ENCODE measurements around the gene BTN3A1. TPM values are rescaled to one million over a fixed set of nuclear protein-coding genes. Genes with fewer than 3 reads are reported as not detected.

BTN3A1 gene
- total and polyA plus RNA-seq, 2 of the 13 experiments (the other 11 are each of a cell fraction or from before 2014, with no cell fraction given), result 13.3 to 14.0 TPM

- TF ChIP-seq IRX3 (CRISPR knock-in tag; IDR thresholded peaks at IDR 0.05; ENCODE audit: borderline replicate concordance, low read depth), result no peak
- peak; percentile 90 for TF ChIP-seq ZNF263 (CRISPR knock-in tag; IDR thresholded peaks at IDR 0.05)
- no peak for TF ChIP-seq ZNF605 (CRISPR knock-in tag; IDR thresholded peaks at IDR 0.05)
- TF ChIP-seq STAT6 (CRISPR knock-in tag; IDR thresholded peaks at IDR 0.05; ENCODE audit: borderline replicate concordance), result no peak; the same call in 1 of the 2 replicates
- TF ChIP-seq ZBTB3 (CRISPR knock-in tag; IDR thresholded peaks at IDR 0.05; ENCODE audit: borderline replicate concordance, low read depth), result no peak
- TF ChIP-seq POLR2G (IDR thresholded peaks at IDR 0.05; ENCODE audit: low read depth, low read length), result peak; percentile 71; the same call in 1 of the 2 replicates
- TF ChIP-seq KDM2A (CRISPR knock-in tag; IDR thresholded peaks at IDR 0.05; ENCODE audit: borderline replicate concordance, low read depth), result peak; percentile 39; the same call in 1 of the 2 replicates
- TF ChIP-seq CEBPG (CRISPR knock-in tag; IDR thresholded peaks at IDR 0.05), result no peak
- no peak for TF ChIP-seq IKZF1 (IDR thresholded peaks at IDR 0.05)
- no peak for TF ChIP-seq EP300 (IDR thresholded peaks at IDR 0.05; ENCODE audit: low read depth in 2 of 2, low read length in 2 of 2)
- no peak for TF ChIP-seq EP300 (CRISPR knock-in tag; IDR thresholded peaks at IDR 0.05; ENCODE audit: borderline replicate concordance)
- TF ChIP-seq ZSCAN9 (CRISPR knock-in tag; IDR thresholded peaks at IDR 0.05; ENCODE audit: borderline replicate concordance), result 0 out of 2 replicates have a peak, but pooled peaks have one; percentile 27
- no peak for TF ChIP-seq ZNF282 (IDR thresholded peaks at IDR 0.05; ENCODE audit: partially characterized antibody)
- no peak for TF ChIP-seq HNRNPL (IDR thresholded peaks at IDR 0.05; ENCODE audit: low read depth, low read length)
- TF ChIP-seq ATF6 (CRISPR knock-in tag; conservative IDR thresholded peaks at IDR 0.05), result no peak
- no peak for TF ChIP-seq ZSCAN12 (CRISPR knock-in tag; IDR thresholded peaks at IDR 0.05)
- TF ChIP-seq RFX5 (IDR thresholded peaks at IDR 0.05; ENCODE audit: low read depth, low read length), result peak; percentile 99
- TF ChIP-seq ATF1 (CRISPR knock-in tag; IDR thresholded peaks at IDR 0.05), result peak; percentile 86
- no peak for TF ChIP-seq POGZ (CRISPR knock-in tag; IDR thresholded peaks at IDR 0.05)
- no peak for TF ChIP-seq ZNF709 (CRISPR knock-in tag; IDR thresholded peaks at IDR 0.05)
- no peak for TF ChIP-seq LCORL (IDR thresholded peaks at IDR 0.05)
- no peak for TF ChIP-seq LCORL (CRISPR knock-in tag; IDR thresholded peaks at IDR 0.05)
- no peak for TF ChIP-seq SMC3 (IDR thresholded peaks at IDR 0.05; ENCODE audit: low read length)
- TF ChIP-seq ELF4 (CRISPR knock-in tag; IDR thresholded peaks at IDR 0.05; ENCODE audit: borderline replicate concordance), result no peak
- no peak for TF ChIP-seq ARNT (IDR thresholded peaks at IDR 0.05)
- no peak for TF ChIP-seq ZNF20 (CRISPR knock-in tag; IDR thresholded peaks at IDR 0.05)
- TF ChIP-seq TEF (CRISPR knock-in tag; IDR thresholded peaks at IDR 0.05), result no peak
- TF ChIP-seq ZNF431 (CRISPR knock-in tag; IDR thresholded peaks at IDR 0.05; ENCODE audit: borderline replicate concordance, low read depth), result 0 out of 2 replicates have a peak, but pooled peaks have one; percentile 25
Observed at GRCh38 chr6:26421259-26422144, 19.4 kb downstream of the BTN3A1 start (continued).
